Loucy (cell line): ENCODE measurements around the gene TRPV2.

ENCODE experiments used
- H2AFZ ChIP-seq: fragments of 200-600 bp; sonication (generic); 2 replicates; pipeline ENCODE4 v1.6.0; 2016; ENCODE audit warnings: antibody characterized with exemption, mild to moderate bottlenecking, low read length, moderate library complexity
- H3F3A ChIP-seq: fragments of 200-600 bp; 2 replicates; pipeline ENCODE4 v1.6.0; 2016; ENCODE audit warnings: antibody characterized with exemption, low read depth, mild to moderate bottlenecking
- H3K27me3 ChIP-seq: fragments of 200-600 bp; sonication (generic); 2 replicates; pipeline ENCODE4 v1.6.1; 2014; ENCODE audit warnings: low read length, mild to moderate bottlenecking; ENCODE audit not compliant: insufficient read depth, poor library complexity, severe bottlenecking
- H3K36me3 ChIP-seq: fragments of 200-600 bp; sonication (generic); 2 replicates; pipeline ENCODE4 v1.6.1; 2016; ENCODE audit warnings: low read length; ENCODE audit not compliant: insufficient read depth
- H3K4me1 ChIP-seq: fragments of 200-600 bp; sonication (generic); 2 replicates; pipeline ENCODE4 v1.5.1; 2014; ENCODE audit warnings: low read length, mild to moderate bottlenecking; ENCODE audit not compliant: insufficient read depth, poor library complexity, severe bottlenecking
- H3K4me2 ChIP-seq: fragments of 200-600 bp; sonication (generic); 2 replicates; pipeline ENCODE4 v1.6.0; 2014; ENCODE audit warnings: antibody characterized with exemption, low read length, low read depth, mild to moderate bottlenecking; ENCODE audit not compliant: poor library complexity, severe bottlenecking
- H3K4me3 ChIP-seq: fragments of 200-600 bp; sonication (generic); 2 replicates; pipeline ENCODE4 v1.5.1; 2014; ENCODE audit warnings: low read length, mild to moderate bottlenecking, mixed read lengths; ENCODE audit not compliant: poor library complexity, severe bottlenecking
- H3K79me2 ChIP-seq: fragments of 200-600 bp; sonication (generic); 2 replicates; pipeline ENCODE4 v1.6.1; 2014; ENCODE audit warnings: low read length; ENCODE audit not compliant: insufficient read depth
- H3K9ac ChIP-seq: fragments of 200-600 bp; sonication (generic); 2 replicates; pipeline ENCODE4 v1.6.0; 2014; ENCODE audit warnings: mild to moderate bottlenecking, low read depth, low read length, moderate library complexity; ENCODE audit not compliant: poor library complexity, severe bottlenecking
- H3K9me2 ChIP-seq: fragments of 200-600 bp; sonication (generic); replicated peaks from 2 replicates; pipeline ENCODE4 v1.6.1; 2016; ENCODE audit warnings: low read depth, low read length, mixed read lengths
- H3K9me3 ChIP-seq: fragments of 200-600 bp; sonication (generic); 2 replicates; pipeline ENCODE4 v1.6.1; 2014; ENCODE audit warnings: mild to moderate bottlenecking, antibody characterized with exemption, low read length, low read depth; ENCODE audit not compliant: insufficient read depth
- H4K20me1 ChIP-seq: fragments of 200-600 bp; sonication (generic); 2 replicates; pipeline ENCODE4 v1.6.0; 2014; ENCODE audit warnings: antibody characterized with exemption, low read length, mild to moderate bottlenecking; ENCODE audit not compliant: insufficient read depth, poor library complexity, severe bottlenecking
- CTCF ChIP-seq: fragments of 200-600 bp; sonication (generic); conservative IDR thresholded peaks from 2 replicates; pipeline ENCODE4 v1.5.1; 2014; ENCODE audit warnings: mild to moderate bottlenecking, antibody characterized with exemption, low read length
- EZH2phosphoT487 ChIP-seq: fragments of 200-600 bp; IDR thresholded peaks from 2 replicates; pipeline ENCODE4 v1.6.1; 2018; ENCODE audit warnings: antibody characterized with exemption, mild to moderate bottlenecking, moderate library complexity, borderline replicate concordance

Gene TRPV2

GRCh38 chr17:16429083-16429482 is 13.7 kb downstream of the TRPV2 start:
- Histone ChIP-seq H3F3A (no peaks in the 10 kb centered on the region), H4K20me1 (peaks cover 4% of the 10 kb centered on the region), H3K36me3 (peaks cover 24% of the 10 kb centered on the region; the same call in 1 of the 2 replicates), H3K9me2 (no peaks in the 10 kb centered on the region), H3K79me2 (no peaks in the 10 kb centered on the region), H2AFZ (no peak overlapping the region), H3K4me1 (no peaks in the 10 kb centered on the region), H3K9me3 (no peaks in the 10 kb centered on the region), H3K27me3 (no peaks in the 10 kb centered on the region), H3K4me3 (no peak overlapping the region), H3K4me2 (no peak overlapping the region), H3K9ac (no peak overlapping the region)
- TF ChIP-seq EZH2phosphoT487 (no peak), CTCF (no peak)

- Histone ChIP-seq H3K9me2 (no peaks in the 10 kb centered on the region), H3K79me2 (no peaks in the 10 kb centered on the region), H3F3A (no peaks in the 10 kb centered on the region), H3K4me1 (no peaks in the 10 kb centered on the region), H3K4me3 (no peak overlapping the region), H3K27me3 (no peaks in the 10 kb centered on the region), H3K4me2 (no peak overlapping the region), H4K20me1 (no peaks in the 10 kb centered on the region), H3K9me3 (no peaks in the 10 kb centered on the region), H3K9ac (no peak overlapping the region), H3K36me3 (peaks cover 24% of the 10 kb centered on the region; the same call in 1 of the 2 replicates), H2AFZ (no peak overlapping the region)
- TF ChIP-seq CTCF: no peak
- TF ChIP-seq EZH2phosphoT487: no peak
Observed at GRCh38 chr17:16430650-16431049, 15.3 kb downstream of the TRPV2 start.

GRCh38 chr17:16432017-16432416 is 16.6 kb downstream of the TRPV2 start:
- Histone ChIP-seq H3K4me2 (no peak overlapping the region), H3K79me2 (no peaks in the 10 kb centered on the region), H2AFZ (no peak overlapping the region), H3K4me1 (no peaks in the 10 kb centered on the region), H3F3A (no peaks in the 10 kb centered on the region), H4K20me1 (no peaks in the 10 kb centered on the region), H3K27me3 (no peaks in the 10 kb centered on the region), H3K9ac (no peak overlapping the region), H3K36me3 (peaks cover 17% of the 10 kb centered on the region; the same call in 1 of the 2 replicates), H3K9me3 (no peaks in the 10 kb centered on the region), H3K9me2 (no peaks in the 10 kb centered on the region), H3K4me3 (no peak overlapping the region)
- TF ChIP-seq EZH2phosphoT487 (no peak), CTCF (no peak)
